C4-2B (cell line): ENCODE measurements around the gene HECW1.

Experiments used
- CTCF ChIP-seq: fragments of 450-650 bp; conservative IDR thresholded peaks from 2 replicates; pipeline ENCODE4 v1.5.1; 2017; ENCODE audit warnings: mild to moderate bottlenecking
- ZFX ChIP-seq: fragments of 450-650 bp; IDR thresholded peaks from 2 replicates; pipeline ENCODE4 v1.6.1; 2017

- TF ChIP-seq CTCF, result no peak
- no peak for TF ChIP-seq ZFX
Observed at GRCh38 chr7:43220250-43220649, 107.8 kb downstream of the HECW1 start.
